Left lobe of liver (tissue), 2 donors: ENCODE measurements around the gene TSHR. TPM values are rescaled to one million over a fixed set of nuclear protein-coding genes. Genes with fewer than 3 reads are reported as not detected.
"Not testable (repeated sequence)": the region's sequence is repeated elsewhere in the genome, so short reads cannot be mapped to it uniquely, and the experiment has no call there.

Source experiments
- ATAC-seq: fragments of 200-7000 bp; cut with Tn5 transposase; one replicate; pipeline ENCODE4 v1.9.1; 2020; ENCODE audit warnings: mild to moderate bottlenecking, moderate library complexity
- DNase-seq: peaks from one replicate; pipeline ENCODE4 v3.0.0-alpha.2; 2020; ENCODE audit warnings: low spot score
- total RNA-seq: library from RNA; stranded (reverse); gene quantifications from one replicate; pipeline ENCODE4 v1.2.1, GENCODE V29; 2021
- donor health status: DM: no; HTN: no; CAD: no; lungs with moderate emphysema.
- donor health status: DM: no; HTN: yes; CAD: no.

Gene TSHR
- 0.15 TPM for total RNA-seq

DNA sequence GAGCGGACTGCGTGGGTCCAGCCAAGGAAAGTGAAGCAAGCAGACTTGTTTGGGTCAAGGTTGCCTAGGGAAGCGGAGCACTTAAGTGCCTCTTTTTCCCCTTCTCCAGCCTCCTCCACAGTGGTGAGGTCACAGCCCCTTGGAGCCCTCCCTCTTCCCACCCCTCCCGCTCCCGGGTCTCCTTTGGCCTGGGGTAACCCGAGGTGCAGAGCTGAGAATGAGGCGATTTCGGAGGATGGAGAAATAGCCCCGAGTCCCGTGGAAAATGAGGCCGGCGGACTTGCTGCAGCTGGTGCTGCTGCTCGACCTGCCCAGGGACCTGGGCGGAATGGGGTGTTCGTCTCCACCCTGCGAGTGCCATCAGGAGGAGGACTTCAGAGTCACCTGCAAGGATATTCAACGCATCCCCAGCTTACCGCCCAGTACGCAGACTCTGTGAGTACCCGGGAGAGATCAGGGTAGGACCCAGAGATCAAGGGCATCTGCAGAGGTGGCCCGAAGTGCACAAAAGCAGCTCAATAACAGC is at the start of gene TSHR:
Gene TSHR (plus strand): TSS at position 206 of the 526 bp plus-strand sequence. CDS start 60 bp downstream, at position 266.
- no peak for DNase-seq

GRCh38 chr14:80906336-80906735 is 49.1 kb upstream of the TSHR start:
- no peak for DNase-seq

More for the DNA sequence above, at the start of gene TSHR:
- peak; percentile 40 for ATAC-seq

DNA sequence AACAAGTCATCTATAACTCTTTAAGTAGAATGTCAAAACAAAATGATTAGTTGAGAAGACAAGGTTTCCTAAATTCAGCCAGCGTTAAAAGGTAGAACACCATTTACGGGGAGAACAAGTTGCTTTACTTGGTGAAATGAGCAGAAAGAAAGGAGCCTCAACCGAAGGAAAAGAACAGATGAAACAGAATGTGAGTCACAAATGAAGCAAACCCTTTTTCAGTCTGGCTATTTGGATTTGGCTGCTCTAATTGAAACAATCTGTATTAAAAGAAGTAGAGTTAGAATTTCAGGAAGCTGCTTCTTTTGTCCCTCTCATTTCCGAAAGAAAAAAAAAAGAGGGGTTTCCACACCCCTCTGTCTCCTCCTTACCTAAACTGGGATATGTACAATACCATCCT is 48.5 kb upstream of the TSHR start:
- DNase-seq = no peak
- ATAC-seq = no peak

More at GRCh38 chr14:80906336-80906735, 49.1 kb upstream of the TSHR start:
- ATAC-seq = no peak

DNA sequence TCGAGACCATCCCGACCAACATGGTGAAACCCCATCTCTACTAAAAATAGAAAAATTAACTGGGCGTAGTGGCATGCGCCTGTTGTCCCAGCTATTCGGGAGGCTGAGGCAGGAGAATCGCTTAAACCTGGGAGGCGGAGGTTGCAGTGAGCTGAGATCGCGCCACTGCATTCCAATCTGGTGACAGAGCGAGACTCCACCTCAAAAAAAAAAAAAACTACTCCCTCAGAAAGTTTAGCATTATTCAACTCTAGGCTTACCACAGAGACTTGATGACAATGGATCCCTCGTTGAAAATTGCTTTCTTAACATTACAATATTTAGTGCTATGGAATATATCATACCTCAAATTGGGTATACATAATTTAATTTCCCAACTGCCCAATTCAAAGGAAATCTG is 43.4 kb upstream of the TSHR start:
- DNase-seq, ATAC-seq: not testable (repeated sequence)

DNA sequence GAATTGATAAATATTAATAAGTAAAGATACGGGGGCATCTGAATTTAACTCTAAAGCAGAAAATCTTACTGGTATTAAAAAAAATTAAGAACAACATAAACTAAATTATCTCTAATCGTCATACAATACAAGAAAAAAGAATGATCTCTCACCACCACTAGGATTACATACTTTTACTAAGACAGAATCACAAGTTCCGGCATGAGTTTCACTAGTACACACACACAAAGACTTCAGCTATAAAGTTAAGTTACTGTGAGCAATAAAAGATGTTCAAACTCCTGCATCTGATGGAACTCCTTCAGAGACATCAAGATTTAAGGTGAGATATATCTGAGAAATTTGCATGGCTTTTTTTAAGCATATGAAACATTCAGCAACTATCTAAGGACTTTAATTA is 35.8 kb upstream of the TSHR start:
- ATAC-seq (no peak), DNase-seq (no peak)

GRCh38 chr14:80923368-80923767 is 32.1 kb upstream of the TSHR start:
- ATAC-seq (no peak), DNase-seq (no peak)

DNA sequence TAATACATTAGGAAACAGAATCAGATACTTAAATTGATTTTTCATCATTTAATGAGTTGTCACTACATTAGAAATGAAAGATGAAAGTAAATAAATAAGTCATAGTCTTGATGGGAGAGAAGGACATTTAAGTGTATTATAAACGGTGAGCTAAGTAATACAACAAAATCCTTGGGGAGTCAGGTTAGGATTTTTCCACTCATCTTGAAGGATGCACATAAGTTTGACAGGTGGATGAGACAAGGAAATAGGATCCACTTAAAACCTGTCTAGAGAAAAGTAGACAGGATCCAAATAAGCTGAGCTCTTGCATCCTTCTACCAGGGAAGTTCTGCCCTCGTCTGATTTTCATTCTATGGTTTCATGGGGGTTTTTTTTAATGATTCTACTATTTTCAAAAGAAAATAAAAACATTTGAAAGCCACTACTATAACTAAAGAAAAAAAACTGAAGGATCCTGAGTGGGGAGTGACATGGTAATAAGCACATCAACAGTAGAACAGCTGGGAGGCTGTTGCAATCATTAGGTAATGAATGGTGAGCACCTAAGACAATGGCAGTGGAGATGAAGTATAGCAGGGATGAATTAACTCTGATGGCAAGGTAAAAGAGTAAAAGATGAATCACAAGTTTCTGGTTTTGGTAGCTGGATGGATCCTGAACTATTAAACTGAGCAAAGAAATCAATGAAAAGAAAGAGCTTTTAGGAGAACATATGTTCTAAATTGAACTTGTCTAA is 30.9 kb upstream of the TSHR start:
- ATAC-seq = no peak
- no peak for DNase-seq

GRCh38 chr14:80926397-80927082 is 28.9 kb upstream of the TSHR start:
- no peak for ATAC-seq
- DNase-seq = no peak

GRCh38 chr14:80927083-80927989 is 28.1 kb upstream of the TSHR start:
- ATAC-seq = no peak
- DNase-seq = no peak

- DNase-seq = no peak
- ATAC-seq = no peak
Observed at GRCh38 chr14:80930095-80930494, 25.3 kb upstream of the TSHR start.

GRCh38 chr14:80930836-80931389 is 24.5 kb upstream of the TSHR start:
- no peak for DNase-seq

GRCh38 chr14:80933282-80933681 is 22.1 kb upstream of the TSHR start:
- ATAC-seq (no peak), DNase-seq (no peak)

More at GRCh38 chr14:80930836-80931389, 24.5 kb upstream of the TSHR start:
- peak; percentile 36 for ATAC-seq

DNA sequence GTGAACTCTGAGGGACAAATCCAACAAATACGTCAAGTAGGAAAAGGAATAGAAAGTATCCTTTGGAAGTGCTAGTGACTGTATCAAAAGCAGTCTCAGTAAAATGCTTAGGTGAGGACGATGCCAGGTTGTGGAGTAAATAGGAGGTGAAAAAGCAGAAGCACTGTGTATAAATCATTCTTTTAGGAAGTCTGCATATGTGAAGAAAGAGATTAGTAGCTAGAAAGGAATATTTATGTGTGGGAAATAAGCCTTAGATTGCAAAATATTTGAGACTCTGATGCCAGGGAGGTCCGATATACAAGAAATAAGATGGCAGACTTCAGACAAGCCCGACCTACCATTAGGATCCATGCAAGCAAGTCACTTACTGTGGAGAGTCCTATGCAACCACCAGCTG is 21.7 kb upstream of the TSHR start:
- no peak for ATAC-seq
- DNase-seq = no peak

DNA sequence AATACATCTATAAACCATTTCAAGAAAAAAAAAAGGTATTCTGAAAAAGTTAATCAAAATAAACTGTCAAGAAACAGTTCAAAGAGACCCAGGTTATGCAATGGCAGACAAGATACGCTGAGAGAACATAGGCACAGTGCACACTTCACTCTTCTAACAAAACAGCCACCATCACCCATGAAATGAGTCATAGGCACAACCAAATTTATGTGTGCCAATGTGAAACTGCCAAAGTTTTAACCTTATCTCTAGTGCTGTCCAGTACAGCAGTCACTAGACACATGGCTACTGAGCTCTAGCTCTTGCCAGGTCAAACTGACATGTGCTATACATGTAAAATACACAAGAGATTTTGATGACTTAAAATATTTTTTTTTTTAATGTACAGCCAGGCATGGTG is 15.3 kb upstream of the TSHR start:
- no peak for ATAC-seq

GRCh38 chr14:80941241-80942185 is 13.9 kb upstream of the TSHR start, which contains the start of gene CEP128:
Gene CEP128 (minus strand): TSS chr14:80941738.
- ATAC-seq (peak; percentile 100), DNase-seq (peak; percentile 95)

More for the DNA sequence above, 15.3 kb upstream of the TSHR start:
- DNase-seq = no peak

- DNase-seq (no peak), ATAC-seq (no peak)
Observed at GRCh38 chr14:80942191-80942600, 13.2 kb upstream of the TSHR start.

GRCh38 chr14:80944861-80945617 is 10.4 kb upstream of the TSHR start:
- no peak for ATAC-seq
- no peak for DNase-seq

GRCh38 chr14:80946187-80946586 is 9.2 kb upstream of the TSHR start:
- DNase-seq = no peak

DNA sequence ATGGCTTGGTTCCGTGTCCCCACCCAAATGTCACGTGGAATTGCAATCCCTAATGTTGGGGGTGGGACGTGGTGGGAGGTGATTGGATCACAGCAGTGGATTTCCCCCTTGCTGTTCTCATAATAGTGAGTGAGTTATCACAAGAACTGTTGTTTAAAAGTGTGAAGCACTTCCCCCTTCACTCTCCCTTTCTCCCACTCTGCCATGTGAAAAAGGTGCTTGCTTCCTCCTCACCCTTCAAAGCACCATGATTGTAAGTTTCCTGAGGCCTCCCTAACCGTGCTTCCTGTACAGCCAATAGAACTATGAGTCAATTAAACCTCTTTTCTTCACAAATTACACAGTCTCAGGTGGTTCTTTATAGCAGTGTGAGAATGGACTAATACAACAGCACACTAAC is 8.6 kb upstream of the TSHR start:
- ATAC-seq (no peak), DNase-seq (no peak)

More at GRCh38 chr14:80946187-80946586, 9.2 kb upstream of the TSHR start:
- no peak for ATAC-seq
